K562 (cell line): Measurements from ENCODE around the gene DCUN1D3. TPM values are rescaled to one million over a fixed set of nuclear protein-coding genes. Genes with fewer than 3 reads are reported as not detected.

Experiments used
- AFF4 ChIP-seq: sonication (generic); formaldehyde crosslinking; IDR thresholded peaks from 2 replicates; pipeline ENCODE4 v1.8.0; 2023; ENCODE audit warnings: mild to moderate bottlenecking, missing genetic modification reagents
- CBX2 ChIP-seq: fragments of 200-600 bp; sonication (generic); IDR thresholded peaks from one replicate; pipeline ENCODE4 v1.6.1; 2012; ENCODE audit warnings: mild to moderate bottlenecking, low read length, inconsistent platforms; ENCODE audit not compliant: insufficient read depth, poor library complexity, severe bottlenecking
- PKNOX1 ChIP-seq: fragments of 450-650 bp; IDR thresholded peaks from 2 replicates; pipeline ENCODE4 v1.6.1; 2016
- THAP12 ChIP-seq: fragments of 250-450 bp; sonication (Bioruptor Pico); IDR thresholded peaks from 2 replicates; pipeline ENCODE4 v1.9.0; 2021; ENCODE audit warnings: mild to moderate bottlenecking, inconsistent platforms
- ZBTB40 ChIP-seq, 2 experiments: fragments of 450-650 bp in 1 of 2; sonication (generic) in 1 of 2; formaldehyde crosslinking in 1 of 2; IDR thresholded peaks; 2 replicates each; pipeline versions ENCODE4 v1.7.1 to v1.9.0; 2016 to 2022; ENCODE audit warnings: inconsistent platforms in 1 of 2, mild to moderate bottlenecking in 1 of 2, missing genetic modification reagents in 1 of 2
- ZNF280A ChIP-seq: fragments of 450-650 bp; IDR thresholded peaks from 2 replicates; pipeline ENCODE4 v1.6.1; 2018; ENCODE audit warnings: mild to moderate bottlenecking, low read depth; ENCODE audit not compliant: partially characterized antibody
- ZNF644 ChIP-seq: fragments of 200-800 bp; sonication (Bioruptor generic); IDR thresholded peaks from 2 replicates; pipeline ENCODE4 v1.6.1; 2016; ENCODE audit warnings: low read depth, missing genetic modification characterization, missing compliant biosample characterization
- polyA plus RNA-seq, 8 experiments: library from polyadenylated mRNA; depleted of rRNA in 4 of 8; stranded (reverse) in 5 of 8; unstranded in 3 of 8; fragments of >200 nt; fragmentation: Nextera tagmentation in 2 of 8; fragmentation: Illumina TruSeq in 1 of 8; extraction: Ambion mirVana in 2 of 8; extraction: Trizol in 1 of 8; gene quantifications; 2 replicates each; pipeline versions ENCODE4 v1.2.1 to v1.2.3, GENCODE V29; 2011 to 2014; ENCODE audit warnings: inconsistent platforms in 1 of 8, missing spikeins in 1 of 8
- total RNA-seq, 7 experiments: library from RNA; depleted of rRNA in 6 of 7; stranded (reverse); fragments of >200 nt in 6 of 7; fragmentation: Illumina TruSeq in 2 of 7; extraction: Trizol in 2 of 7; gene quantifications; 2 replicates each; pipeline versions ENCODE4 v1.2.1 to v1.2.3, GENCODE V29; 2011 to 2021; ENCODE audit warnings: low replicate concordance in 1 of 7

DCUN1D3 gene
- total and polyA plus RNA-seq, 9 of the 15 experiments (the other 6 are each of a cell fraction or from before 2014, with no cell fraction given), result 1.0 to 4.7 (median 2.2) TPM

GRCh38 chr16:20826039-20826566 lies 74.1 kb downstream of the DCUN1D3 start (continued):
- TF ChIP-seq PKNOX1, result peak; percentile 72
- TF ChIP-seq THAP12 (CRISPR knock-in tag), result no peak
- TF ChIP-seq ZNF644 (tag), result peak; percentile 88
- no peak for TF ChIP-seq ZBTB40 (IDR thresholded peaks at IDR 0.05)
- no peak for TF ChIP-seq ZBTB40 (CRISPR knock-in tag; IDR thresholded peaks at IDR 0.05)
- TF ChIP-seq AFF4 (CRISPR knock-in tag), result 0 out of 2 replicates have a peak, but pooled peaks have one; percentile 53
- TF ChIP-seq ZNF280A, result no peak
- no peak for TF ChIP-seq CBX2
